OCI-LY1 (cell line): ENCODE data around the gene BBC3.

Experiments
- CTCF ChIP-seq: fragments of 200-600 bp; sonication (generic), shearing (Covaris generic); IDR thresholded peaks from 2 replicates; pipeline ENCODE4 v1.5.1; 2017; ENCODE audit warnings: mild to moderate bottlenecking, antibody characterized with exemption, low read length, moderate library complexity, mixed read lengths
- EZH2 ChIP-seq: fragments of 200-600 bp; sonication (generic), shearing (Covaris generic); IDR thresholded peaks from 2 replicates; pipeline ENCODE4 v1.8.0; 2017; ENCODE audit warnings: borderline replicate concordance, mixed run types, mild to moderate bottlenecking, antibody characterized with exemption, low read length, moderate library complexity, mixed read lengths

GRCh38 chr19:47225746-47226425 is 5.1 kb downstream of the BBC3 start:
- TF ChIP-seq EZH2 (no peak), CTCF (no peak)
